HG03064 (cell line): ENCODE measurements around the gene POMT2.

Experiments used
- ATAC-seq: cut with Tn5 transposase; IDR thresholded peaks from one replicate; pipeline ENCODE4 v1.9.1; 2021; ENCODE audit warnings: low read depth; ENCODE audit not compliant: unreplicated experiment

POMT2 gene

DNA sequence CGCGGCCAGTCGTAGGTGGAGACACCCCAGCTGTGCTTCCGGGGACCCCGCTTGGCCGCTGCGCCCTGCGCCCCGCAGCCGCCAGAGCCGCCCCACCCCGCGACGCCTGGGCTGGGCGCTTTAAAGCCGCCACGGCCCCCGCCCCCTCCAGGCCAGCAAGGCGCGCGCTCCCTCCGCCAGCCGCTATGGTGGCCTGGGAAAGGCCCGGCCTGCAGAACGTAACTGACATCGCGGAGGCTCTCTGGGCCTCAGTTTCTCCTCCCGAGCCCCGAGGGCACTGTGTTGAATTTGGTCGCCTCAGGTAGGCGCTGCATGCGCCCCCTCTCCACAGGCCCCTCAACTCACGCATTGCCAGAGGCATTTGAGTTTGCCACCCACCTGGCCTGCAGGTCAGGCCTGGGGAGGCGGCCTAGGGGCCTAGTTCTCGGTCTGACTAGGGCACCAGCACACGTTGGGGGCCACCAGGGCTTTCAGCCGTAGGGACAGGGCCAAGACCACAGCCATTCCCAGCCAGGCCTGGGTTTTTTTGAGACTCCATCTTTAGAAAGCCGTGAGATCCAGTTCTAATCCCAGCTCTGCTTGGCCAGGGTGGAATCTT lies 49.5 kb downstream of the POMT2 start, which contains the start of gene NGB:
NGB (minus strand) TSS at position 94 of the 598 bp plus-strand sequence. CDS start 269 bp downstream, outside the sequence.
- ATAC-seq, result no peak

DNA sequence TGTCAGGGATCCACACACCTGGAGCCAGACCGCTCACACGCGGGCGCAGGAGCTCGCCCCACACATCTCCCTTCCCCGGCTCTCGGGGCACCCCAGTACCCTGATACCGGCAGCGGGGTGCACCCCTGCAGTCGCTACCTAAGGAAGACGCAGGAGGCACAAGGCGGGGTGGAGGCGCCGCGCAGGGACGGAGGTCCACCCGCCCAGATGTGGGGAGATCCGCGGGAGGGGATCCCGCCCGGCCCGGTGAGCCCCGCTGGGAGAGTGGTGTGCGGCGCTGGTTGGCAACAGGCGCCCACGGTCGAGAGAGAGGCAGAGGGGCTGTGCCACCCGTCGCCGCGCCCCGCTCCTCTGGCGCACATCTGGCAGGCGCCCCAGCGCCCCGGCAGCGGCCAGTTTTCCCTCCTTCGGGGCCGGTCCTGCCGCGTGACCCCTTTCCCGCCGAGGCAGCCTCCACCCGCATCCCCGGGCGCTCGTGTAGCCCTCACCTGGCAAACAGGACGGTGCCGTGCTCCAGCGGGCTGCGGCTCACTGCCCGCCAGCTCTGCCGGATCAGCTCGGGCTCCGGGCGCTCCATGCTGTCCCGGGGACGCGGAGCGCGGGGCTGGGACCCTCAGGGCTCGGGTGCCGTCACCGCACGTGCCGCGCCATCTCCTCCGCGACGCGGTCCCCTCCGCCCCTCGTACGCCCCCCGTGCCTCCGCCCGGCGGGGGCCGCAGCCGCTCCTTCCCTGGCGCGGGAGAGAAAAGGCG lies 50.1 kb downstream of the POMT2 start:
- ATAC-seq, result no peak

DNA sequence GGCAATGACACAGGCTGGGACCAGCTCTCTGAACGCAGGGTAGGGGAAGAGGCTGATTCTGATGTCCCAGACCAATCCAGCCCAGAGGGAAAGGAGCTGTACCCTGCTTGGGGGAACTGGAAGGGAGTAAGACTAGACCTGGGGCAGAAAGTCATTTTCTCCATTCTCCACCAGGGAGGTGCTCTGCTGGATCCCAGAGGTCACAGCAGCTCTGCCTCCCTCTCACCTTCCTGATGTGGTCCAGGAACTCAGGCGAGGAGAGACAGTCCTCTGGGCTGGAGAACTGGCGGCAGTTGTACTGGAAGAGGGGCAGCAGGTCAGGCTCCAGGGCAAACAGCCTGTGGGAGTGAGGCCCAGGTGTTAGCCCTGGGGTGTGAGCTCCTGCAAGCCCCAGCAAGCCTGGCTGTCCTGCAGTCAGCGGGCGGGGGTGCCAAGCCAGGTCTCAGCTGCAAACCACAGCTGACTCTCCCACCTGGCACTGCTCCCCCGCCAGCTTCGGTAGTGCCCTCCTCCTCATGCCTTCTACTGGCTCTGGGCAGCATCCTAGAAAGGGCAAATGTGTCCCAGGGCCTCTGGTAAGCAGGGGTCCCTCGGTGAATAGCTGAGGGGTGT lies 51.6 kb downstream of the POMT2 start:
- no peak for ATAC-seq

DNA sequence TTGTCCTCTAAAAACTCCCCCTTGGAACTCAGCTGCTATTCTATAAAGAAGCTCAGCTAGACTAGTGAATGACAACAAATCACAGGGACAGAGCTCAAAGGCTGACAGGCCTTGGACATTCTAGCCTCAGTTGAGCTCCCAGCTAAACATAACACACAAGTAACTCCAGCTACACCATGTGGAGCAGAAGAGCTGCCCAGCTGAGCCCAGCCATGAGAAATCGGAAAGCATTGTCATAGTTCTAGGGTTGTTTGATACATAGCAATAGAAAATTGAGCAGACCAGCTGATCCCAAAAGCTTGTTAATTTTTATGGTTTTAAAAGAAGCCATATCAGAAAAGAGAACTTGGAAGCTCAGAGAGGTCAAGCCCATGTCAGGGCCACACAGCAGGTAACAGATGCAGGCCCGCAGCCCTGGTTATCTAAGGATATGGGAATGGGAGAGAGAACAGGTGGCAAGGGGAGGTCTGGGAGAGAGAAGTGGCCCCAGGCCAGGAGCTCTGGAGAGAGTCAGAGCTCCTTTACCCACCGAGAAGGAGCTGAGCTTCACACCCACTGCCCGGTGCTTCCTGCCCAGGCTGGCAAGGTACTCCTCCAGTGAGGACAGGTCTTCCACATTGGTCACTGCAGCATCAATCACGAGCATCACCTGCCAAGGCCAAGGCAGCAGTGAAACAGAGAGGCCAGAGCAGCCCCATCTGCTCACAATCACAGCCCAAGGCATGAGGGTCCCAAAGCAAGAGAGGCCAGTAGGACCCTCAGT lies 52.6 kb downstream of the POMT2 start:
- no peak for ATAC-seq

DNA sequence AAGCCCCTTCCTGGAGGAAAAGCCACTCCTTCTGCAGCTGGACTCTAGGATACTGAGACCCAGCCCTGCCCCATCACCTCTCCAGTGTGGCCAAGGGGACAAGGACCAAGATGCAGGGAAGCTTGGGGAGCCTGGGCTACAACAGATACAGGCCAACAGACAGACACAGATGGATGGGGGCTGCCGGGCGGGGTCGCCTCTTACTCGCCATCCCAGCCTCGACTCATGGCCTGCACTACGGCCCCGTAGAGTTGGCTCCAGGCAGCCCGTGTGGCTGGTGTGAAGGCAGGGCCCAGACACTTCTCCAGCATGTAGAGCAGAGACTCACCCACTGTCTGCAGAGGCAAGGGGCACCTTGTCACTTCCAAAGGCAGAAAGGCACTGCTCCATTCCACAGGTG lies 54.3 kb downstream of the POMT2 start:
- no peak for ATAC-seq

DNA sequence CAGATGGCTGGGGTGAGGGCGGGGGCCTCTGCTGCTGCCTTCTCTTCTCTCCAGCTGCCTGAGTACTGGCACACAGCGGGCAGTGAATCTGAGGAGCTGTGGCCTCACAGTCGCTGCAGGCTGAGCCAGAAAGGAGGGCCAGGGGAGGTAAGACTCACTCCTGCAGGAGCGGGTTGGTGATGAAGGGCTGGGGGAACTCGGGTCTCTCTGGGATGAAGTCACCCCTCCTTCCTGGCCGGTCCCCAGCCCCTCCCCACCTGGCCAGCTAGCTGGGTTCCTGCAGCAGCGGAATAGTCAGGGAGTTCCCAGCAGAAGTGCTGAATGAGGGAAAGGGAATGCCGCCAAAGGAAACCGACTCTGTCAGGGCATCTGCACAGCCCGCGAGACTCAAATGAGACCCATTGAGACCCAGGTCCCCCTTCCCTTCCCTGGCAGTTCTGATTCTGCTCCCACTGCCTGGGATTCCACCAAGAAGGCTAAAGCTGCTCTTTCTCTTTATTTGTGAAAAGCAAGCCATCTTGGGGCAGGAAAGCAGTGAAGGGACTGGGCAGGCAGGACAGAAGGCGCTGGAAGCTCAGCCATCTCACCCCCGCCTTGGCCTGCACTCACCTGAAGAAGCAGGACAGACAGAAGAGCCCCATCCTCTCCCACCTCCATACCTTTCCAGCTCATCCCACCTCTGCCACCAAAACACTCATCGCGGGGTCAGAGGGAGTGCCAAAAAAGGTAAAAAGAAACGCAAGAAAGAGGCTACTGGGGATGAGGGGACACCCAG lies 54.9 kb downstream of the POMT2 start:
- no peak for ATAC-seq

DNA sequence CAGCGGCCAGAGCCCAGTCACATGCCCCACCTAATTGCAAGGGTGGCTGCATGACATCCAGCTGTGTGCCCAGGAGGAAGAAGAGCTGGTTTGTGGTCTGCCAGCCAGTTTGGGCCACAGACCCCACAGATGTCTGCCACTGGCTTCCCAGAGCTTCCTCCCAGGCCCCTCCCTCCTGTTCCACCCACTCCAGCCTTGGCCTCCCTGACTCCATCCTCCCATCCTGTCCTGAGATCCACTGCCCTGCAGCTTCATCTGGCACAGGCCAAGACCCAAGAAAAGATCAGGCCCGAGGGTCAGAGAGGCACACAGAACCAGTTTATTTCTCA lies 55.5 kb downstream of the POMT2 start:
- no peak for ATAC-seq

DNA sequence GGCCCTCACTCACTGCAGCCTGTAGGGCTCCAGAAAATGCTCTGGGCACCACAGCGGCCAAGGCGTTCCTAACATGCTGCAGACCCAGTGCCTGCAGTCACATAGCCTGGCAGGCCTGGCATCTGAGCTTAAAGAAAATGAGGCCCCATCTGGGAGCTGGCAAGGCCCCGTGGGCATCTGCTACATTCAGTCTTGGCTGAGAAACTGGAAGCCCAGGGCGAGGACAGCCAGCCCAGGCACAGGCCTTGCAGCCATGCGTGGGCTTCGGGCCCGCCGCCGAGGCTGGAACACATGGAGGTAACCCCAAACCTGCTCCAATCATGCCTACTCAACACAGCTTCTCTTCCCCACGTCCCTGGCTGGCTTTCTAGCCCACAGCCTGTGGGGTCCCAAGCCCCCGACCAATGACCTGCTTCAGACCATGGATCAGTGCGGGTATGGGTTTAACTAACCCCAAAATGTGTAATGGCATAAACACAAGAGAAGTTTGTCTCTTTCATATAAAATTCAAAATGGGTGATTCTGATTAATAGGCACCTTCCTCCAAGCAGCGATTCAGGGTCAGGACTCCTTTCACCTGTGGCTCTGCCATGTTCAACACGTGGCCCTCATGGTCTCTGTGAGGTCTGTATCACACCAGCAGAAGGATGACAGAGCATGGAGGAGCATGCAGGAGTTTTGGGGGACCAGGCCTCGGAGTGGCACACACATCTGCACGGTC lies 56.1 kb downstream of the POMT2 start:
- ATAC-seq, result no peak

DNA sequence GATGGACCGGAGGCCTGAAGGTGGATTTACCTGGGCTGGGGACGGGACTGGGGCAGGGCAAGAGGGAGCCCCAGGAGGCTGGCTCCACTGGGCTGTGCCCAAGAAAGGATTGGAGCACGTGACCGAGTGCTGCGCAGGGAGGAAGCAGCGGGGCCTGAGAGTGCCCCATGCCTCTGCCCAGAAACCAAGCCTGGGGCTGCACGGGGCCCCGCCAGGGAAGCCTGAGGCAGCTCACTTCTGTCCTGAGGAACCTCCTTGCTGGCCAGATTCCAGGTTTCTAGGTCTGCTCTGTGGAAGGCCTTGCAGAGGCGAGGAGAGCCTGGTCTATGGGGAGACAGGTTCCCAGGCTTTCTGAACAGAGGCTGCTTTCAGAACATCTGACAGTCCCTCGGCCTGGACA lies 60.1 kb downstream of the POMT2 start:
- no peak for ATAC-seq

DNA sequence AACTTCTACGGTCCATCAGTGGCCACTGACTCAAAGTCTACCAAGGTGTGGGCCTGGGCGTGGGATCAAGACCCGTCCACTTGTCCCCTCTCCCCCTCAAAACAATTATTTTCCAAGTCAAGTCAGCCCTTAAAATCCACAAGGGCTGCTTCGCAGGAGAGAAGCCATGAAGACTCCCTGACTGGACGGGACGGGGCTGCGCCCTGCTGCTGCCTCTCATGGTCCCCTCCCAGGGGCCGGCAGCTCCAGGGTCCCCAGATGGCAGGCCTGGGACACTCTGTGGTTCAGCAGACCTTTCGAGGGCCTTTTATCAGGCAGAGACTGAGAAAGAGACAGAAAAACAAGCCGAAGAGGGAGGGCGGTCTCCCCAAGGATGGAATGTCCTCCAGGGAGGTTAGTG lies 60.5 kb downstream of the POMT2 start:
- ATAC-seq, result no peak

DNA sequence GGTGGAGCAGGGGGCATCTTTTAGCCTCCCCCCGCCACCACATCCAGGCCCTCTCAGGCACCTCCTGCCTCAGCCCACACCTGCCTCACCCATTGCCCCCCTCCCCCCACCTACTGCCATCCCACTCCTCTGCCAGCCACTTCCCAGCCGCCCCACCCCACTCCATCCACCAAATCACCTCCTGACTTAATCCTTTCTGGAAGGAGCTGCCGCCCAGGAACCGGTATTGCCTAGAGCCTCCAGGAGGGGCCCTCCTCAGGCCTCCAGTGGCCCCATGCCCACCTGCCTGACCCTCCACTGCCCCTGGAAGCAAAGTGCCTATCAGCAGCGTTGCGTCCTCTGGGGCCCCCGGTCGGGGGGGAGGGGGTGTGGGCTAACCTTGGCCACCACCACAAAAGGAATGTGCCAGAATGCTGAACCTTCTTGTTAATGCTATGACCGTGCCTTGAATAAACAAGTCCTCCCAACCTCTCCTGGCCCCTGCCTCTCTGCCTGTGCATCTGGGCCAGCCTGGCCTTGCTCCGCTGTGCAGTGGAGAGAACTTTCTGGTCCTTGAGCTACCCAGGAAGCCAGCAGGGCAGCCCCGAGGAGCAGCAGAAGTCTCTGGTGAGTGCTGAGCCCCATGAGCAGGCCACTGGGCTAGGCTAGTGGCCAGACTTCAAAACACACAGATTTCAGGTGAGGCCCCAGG lies 61.5 kb downstream of the POMT2 start:
- no peak for ATAC-seq

DNA sequence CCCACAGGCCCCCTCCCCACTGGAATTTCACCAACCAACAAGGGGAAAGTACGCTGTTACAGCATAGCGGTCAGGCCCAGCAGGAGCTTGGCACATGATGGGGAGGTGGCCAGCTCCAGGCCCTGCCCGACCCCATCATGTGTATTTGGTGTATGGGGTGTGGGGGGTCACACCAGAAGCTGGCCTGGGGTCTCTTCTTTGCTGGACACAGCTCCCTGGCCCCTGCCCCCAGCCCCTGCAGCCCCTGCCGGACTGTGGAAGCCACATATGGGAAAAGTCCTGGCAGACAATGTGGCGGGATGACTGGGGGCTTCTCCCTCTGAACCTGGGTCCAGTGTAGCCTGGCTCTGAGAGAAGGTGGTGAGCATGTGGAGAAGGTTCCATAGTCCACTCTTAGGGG lies 62.1 kb downstream of the POMT2 start:
- no peak for ATAC-seq

DNA sequence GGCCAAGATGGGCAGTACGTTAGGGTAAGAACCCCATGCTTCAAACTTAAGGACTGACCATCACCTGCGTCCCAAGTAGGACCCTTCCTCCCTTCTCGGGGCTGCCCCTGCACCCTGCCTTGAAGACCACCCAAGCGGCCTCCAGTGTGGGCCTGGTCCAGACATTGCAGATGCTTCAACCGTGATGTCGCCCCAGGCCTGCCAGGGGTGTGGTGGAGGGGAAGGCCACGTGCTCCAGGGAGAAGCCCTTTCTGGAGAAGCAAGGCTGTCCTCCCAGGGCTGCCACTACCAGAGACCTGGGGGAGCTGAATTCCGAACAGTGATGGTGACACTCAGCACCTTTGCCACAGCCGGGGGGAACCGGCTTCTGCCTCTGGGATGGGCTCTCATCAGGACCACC lies 63.0 kb downstream of the POMT2 start:
- ATAC-seq, result no peak

DNA sequence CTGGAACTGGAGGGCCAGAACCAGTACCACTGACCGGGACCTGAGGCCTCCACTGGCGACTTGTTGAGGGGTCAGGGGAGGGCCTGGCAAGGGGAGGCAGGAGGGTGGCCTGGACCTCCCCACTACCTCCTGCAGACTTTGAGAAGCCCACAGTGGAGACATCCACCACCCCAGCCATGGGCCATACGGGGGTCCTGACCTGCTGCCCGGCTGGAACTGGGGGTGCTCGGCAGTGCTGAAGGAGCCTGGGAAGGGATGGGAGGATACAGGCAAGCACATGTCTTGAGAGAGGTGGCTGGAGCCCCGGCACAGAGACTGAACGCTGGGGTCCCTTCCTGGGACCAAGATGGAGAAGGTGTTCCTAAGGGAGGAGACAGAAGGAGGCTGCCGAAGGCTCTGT lies 64.0 kb downstream of the POMT2 start:
- no peak for ATAC-seq

DNA sequence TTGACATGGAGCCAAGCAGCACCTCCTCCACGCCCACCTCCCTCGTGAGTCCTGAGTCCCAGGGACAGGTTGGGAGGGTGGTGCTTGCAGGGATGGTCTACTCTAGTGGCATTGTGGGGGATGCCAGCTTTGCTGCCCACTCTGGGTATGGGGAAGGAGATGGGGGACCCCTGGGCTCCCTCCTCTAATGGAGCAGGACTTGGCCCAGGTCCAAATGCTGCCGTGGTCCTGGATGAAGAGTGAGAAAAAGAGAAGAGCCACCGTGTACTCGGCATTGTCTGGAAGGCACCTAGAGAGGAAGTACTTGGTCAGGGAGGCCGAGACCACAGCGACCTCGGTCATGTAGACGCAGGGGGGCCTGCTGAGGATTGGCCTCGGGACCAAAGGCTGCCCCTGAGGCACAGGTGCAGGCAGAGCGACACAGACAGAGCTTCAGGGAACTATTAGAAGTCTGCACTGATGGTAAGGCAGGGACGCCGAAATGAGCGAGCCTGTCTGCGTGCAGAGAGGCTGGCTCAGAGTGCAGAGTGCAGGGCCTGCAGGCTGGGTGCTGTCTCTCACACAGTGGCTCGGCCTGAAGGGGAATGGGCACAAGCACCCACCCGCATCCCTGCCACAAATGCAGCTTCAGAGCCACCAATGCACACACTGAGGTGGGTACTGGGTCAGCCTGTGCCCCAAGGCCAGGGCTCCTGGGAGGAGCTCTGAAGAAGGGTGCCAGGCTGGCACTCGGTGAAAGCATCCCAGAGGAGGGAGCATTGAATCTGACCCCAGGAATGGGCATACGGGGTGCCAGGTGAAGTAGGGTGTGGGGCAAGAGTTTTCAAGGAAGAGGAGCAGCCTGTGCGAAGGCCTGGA lies 67.1 kb downstream of the POMT2 start:
- ATAC-seq, result no peak

DNA sequence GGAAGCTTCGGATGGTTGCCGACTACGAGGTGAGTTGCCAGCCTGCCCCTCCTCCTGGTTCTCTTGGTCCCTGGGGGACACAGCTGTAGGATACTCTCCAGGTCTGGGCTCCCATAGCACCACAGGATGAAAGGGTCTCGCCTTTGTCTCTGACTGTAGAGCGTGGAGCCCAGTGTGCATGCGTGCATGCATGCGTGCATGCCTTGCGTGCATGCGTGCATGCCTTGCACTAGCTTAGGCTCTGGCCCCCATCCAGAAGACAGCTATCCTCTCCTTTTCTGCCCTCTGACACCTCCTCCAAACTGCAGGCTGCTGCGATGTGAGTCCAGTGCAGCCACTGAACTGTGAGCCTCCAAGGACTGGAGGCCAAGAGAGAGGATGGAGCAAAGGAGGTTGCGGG lies 68.8 kb downstream of the POMT2 start:
- no peak for ATAC-seq

DNA sequence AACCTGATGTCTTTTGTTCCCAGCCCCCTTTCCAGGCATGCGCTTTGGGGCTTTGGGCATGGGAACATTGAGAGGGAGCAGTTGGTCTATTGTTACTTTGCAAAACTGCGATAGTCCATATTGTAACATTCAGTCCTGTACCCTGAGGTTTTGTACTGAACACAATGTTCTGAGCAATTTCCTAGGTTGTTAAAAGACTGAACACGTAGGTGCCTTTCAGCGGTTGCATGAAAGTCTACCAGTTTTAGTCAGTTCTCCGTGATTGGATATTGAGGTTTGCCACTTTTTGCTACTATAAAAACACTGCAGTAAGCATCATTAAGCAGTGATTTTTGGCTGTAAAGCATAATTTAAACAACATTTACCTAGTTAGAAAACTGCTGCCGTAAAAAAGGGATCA lies 69.8 kb downstream of the POMT2 start:
- ATAC-seq, result no peak

DNA sequence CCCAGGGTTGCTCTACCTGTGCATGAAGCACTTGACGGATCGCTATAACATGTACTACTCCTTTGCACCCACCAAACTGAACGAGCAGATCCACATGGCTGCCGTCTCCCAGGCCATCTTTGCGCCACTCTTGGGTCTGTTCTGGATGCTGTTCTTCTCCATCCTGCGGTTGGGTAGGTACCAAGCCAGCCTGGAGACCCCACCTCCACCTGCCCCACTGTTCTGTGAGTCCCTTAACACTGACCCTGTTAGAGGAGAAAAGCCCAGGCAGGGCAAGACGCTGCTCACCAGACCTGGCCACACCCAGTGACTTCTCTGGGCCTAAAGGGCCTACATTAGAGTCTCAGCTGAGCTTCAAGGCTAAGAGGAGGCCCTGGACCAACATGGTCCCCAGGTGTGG lies 71.4 kb downstream of the POMT2 start:
- no peak for ATAC-seq

DNA sequence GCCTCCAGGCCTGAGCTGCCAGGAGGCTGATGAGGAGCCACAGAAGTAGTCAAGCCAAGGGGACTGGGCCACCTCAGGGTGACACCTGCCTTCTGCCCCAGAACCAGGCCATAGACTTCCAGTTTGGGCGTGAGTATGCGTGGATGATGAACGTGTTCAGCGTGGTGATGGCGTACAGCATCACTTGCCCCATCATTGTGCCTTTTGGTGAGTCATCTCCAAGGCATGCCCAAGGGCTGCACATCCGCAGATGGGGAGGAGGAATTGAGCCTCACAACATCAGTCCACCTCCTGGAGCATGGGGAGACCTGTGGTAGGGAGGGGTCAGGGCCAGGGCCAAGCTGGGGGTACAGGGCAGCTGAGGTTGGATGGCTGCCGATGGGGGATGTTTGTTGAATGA lies 72.0 kb downstream of the POMT2 start:
- no peak for ATAC-seq
